Measurements from ENCODE around the gene MIA. TPM values are rescaled to one million over a fixed set of nuclear protein-coding genes. Genes with fewer than 3 reads are reported as not detected.

MIA gene
- total RNA-seq, 3 donors from 2014 or later = 5.6 to 47.3 TPM; not detected in 1

- no peaks in the 10 kb centered on the region for H3K4me1 ChIP-seq
- H3K36me3 ChIP-seq = peaks cover 15% of the 10 kb centered on the region
- intact Hi-C loops (cut with DNase I; ENCODE audit: low total_unique reads) = no loop called here
- H3K27ac ChIP-seq = no peak overlapping the region
- no peak overlapping the region for H3K4me3 ChIP-seq
- no peaks in the 10 kb centered on the region for H3K9me3 ChIP-seq
- no peaks in the 10 kb centered on the region for H3K27me3 ChIP-seq
- TF ChIP-seq, protein P1, sequence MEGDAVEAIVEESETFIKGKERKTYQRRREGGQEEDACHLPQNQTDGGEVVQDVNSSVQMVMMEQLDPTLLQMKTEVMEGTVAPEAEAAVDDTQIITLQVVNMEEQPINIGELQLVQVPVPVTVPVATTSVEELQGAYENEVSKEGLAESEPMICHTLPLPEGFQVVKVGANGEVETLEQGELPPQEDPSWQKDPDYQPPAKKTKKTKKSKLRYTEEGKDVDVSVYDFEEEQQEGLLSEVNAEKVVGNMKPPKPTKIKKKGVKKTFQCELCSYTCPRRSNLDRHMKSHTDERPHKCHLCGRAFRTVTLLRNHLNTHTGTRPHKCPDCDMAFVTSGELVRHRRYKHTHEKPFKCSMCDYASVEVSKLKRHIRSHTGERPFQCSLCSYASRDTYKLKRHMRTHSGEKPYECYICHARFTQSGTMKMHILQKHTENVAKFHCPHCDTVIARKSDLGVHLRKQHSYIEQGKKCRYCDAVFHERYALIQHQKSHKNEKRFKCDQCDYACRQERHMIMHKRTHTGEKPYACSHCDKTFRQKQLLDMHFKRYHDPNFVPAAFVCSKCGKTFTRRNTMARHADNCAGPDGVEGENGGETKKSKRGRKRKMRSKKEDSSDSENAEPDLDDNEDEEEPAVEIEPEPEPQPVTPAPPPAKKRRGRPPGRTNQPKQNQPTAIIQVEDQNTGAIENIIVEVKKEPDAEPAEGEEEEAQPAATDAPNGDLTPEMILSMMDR (IDR thresholded peaks at IDR 0.05) = no peak
- no peak for TF ChIP-seq POLR2AphosphoS5 (IDR thresholded peaks at IDR 0.05)
- TF ChIP-seq POLR2A (IDR thresholded peaks at IDR 0.05) = no peak
- DNase-seq (ENCODE audit: low spot score in 2 of 2) = no peak
Measured at GRCh38 chr19:40736661-40737060, 38.7 kb upstream of the MIA start.

DNA sequence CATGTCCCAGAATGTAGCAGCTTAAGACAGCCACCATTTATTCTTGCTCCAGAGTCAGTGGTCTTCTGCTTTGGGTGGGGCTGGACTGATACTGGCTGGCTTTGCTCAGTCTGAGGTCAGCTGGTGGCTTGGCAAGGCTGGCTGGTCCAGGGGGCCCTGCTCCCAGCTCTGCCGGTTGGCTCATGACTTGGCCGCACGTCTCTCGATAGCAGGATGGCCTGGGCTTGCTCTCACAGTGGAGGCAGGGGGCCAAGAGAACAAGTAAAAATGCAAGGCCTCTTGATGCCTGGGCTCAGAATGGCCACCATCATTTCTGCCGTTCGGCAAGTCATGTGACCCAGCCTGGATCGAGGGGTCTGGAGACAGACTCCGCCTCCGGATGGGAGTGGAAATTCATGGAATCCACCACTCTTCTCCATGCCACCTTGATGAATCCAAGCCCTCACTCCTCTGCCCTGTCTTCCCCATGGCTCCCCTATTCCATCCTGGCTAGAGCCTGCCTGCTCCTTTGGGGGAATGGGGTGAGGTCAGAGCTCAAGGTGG is 38.1 kb upstream of the MIA start:
- H3K9me3 ChIP-seq = no peaks in the 10 kb centered on the region
- no peaks in the 10 kb centered on the region for H3K27me3 ChIP-seq
- H3K27ac ChIP-seq = peak overlapping the region in 1 of 2 donors; percentile 38
- no peak for DNase-seq (ENCODE audit: low spot score in 2 of 2)
- intact Hi-C loops (cut with DNase I; ENCODE audit: low total_unique reads) = no loop called here
- H3K4me3 ChIP-seq = no peak overlapping the region
- H3K4me1 ChIP-seq = no peaks in the 10 kb centered on the region
- peaks cover 15% of the 10 kb centered on the region for H3K36me3 ChIP-seq
- TF ChIP-seq POLR2AphosphoS5 (IDR thresholded peaks at IDR 0.05) (no peak), POLR2A (IDR thresholded peaks at IDR 0.05) (no peak)
- TF ChIP-seq, protein P1 (IDR thresholded peaks at IDR 0.05) = no peak

- Histone ChIP-seq H3K36me3 (peaks cover 8% of the 10 kb centered on the region), H3K27ac (peak overlapping the region; percentile 69 to 87), H3K4me3 (peak overlapping the region in 1 of 3 donors; percentile 35), H3K27me3 (no peaks in the 10 kb centered on the region), H3K9me3 (no peaks in the 10 kb centered on the region), H3K4me1 (no peaks in the 10 kb centered on the region)
- TF ChIP-seq POLR2A (IDR thresholded peaks at IDR 0.05) (no peak), POLR2AphosphoS5 (IDR thresholded peaks at IDR 0.05) (no peak)
- TF ChIP-seq, protein P1 (IDR thresholded peaks at IDR 0.05) = no peak
- no peak for DNase-seq (ENCODE audit: low spot score in 2 of 2)
- intact Hi-C loops (cut with DNase I; ENCODE audit: low total_unique reads) = no loop called here
Measured at GRCh38 chr19:40739030-40739839, 36.1 kb upstream of the MIA start.

DNA sequence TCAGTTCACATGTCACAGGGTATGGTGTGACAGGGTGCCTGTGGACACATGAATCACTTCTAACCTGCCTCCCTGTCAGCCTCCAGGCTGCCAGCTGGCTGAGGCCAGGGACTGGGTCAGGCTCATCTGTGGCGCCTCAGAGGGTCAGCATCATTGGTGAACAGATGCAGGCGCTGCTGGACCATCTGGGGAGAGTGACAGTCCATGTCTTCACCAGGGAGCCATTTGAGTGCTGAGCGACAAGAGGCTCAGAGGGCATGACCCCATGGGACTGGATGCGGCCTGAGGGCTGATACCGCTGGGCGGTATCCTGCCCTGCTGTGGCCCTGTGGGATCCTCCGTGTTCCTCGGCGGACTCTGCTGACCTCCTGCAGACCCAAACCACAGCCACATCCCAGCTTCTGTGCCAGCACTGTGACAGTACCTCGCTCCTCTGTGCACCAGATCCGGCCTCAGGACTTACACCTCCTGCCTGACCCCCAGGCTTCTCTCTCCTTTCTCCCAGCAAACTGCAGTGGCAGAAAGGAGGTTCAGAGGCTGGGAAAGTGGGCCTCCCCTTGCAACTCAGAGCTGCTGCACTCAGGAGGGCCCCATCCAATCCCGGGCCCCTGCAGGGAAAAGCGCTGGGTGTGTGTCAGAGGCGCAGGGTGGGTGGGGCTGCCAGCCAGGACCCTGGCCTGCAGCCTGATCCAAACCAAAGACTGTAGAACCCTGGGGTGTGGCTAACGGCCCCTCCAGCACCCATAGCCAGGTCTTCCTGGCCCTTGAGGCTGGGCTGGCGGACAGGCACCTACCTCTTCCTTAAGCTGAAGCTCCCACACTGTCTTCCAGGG is 35.2 kb upstream of the MIA start:
- no peak for DNase-seq (ENCODE audit: low spot score in 2 of 2)
- Histone ChIP-seq H3K36me3 (peaks cover 7% of the 10 kb centered on the region), H3K27me3 (no peaks in the 10 kb centered on the region), H3K4me1 (no peaks in the 10 kb centered on the region), H3K4me3 (peak overlapping the region; percentile 20 to 35 (median 28)), H3K27ac (peak overlapping the region; percentile 69 to 87), H3K9me3 (no peaks in the 10 kb centered on the region)
- TF ChIP-seq, protein P1 (IDR thresholded peaks at IDR 0.05) = no peak
- TF ChIP-seq POLR2AphosphoS5 (IDR thresholded peaks at IDR 0.05) = no peak
- TF ChIP-seq POLR2A (IDR thresholded peaks at IDR 0.05) = no peak
- intact Hi-C loops (cut with DNase I; ENCODE audit: low total_unique reads) = no loop called here

All from breast epithelium (tissue), 4 donors.